SK-N-SH treated with all-trans-retinoic acid at 6 μM for 48 hours (cell line): ENCODE results near the gene DHRS12.

ENCODE experiments used
- ATAC-seq: fragments of 200-7000 bp; cut with Tn5 transposase; 3 replicates; pipeline ENCODE4 v1.9.1; 2020; ENCODE audit warnings: mild to moderate bottlenecking, moderate library complexity
- ARNTL ChIP-seq: fragments of 450-650 bp; formaldehyde crosslinking; IDR thresholded peaks from 2 replicates; pipeline ENCODE4 v1.5.0; 2020; ENCODE audit warnings: low read depth, mild to moderate bottlenecking, moderate library complexity, borderline replicate concordance
- CREB5 ChIP-seq: fragments of 250-450 bp; sonication (Bioruptor Pico); IDR thresholded peaks from 2 replicates; pipeline ENCODE4 v1.5.1; 2020; ENCODE audit warnings: low read depth, mild to moderate bottlenecking, moderate library complexity
- CSDC2 ChIP-seq: fragments of 250-450 bp; sonication (Bioruptor Pico); IDR thresholded peaks from 2 replicates; pipeline ENCODE4 v1.5.0; 2020; ENCODE audit warnings: mild to moderate bottlenecking, moderate library complexity
- CSRNP3 ChIP-seq: fragments of 250-450 bp; sonication (Bioruptor Pico); IDR thresholded peaks from 2 replicates; pipeline ENCODE4 v1.5.1; 2021; ENCODE audit warnings: mild to moderate bottlenecking, moderate library complexity
- ESRRG ChIP-seq: fragments of 250-450 bp; sonication (Bioruptor Pico); IDR thresholded peaks from 2 replicates; pipeline ENCODE4 v1.6.1; 2021; ENCODE audit warnings: mild to moderate bottlenecking
- GLIS3 ChIP-seq: fragments of 250-450 bp; sonication (Bioruptor Pico); IDR thresholded peaks from 2 replicates; pipeline ENCODE4 v1.5.0; 2020; ENCODE audit warnings: mild to moderate bottlenecking, moderate library complexity
- ISL1 ChIP-seq: fragments of 250-450 bp; sonication (Bioruptor Pico); IDR thresholded peaks from 2 replicates; pipeline ENCODE4 v2.1.2; 2022; ENCODE audit warnings: mild to moderate bottlenecking, moderate library complexity
- OSR1 ChIP-seq: fragments of 250-450 bp; sonication (Bioruptor Pico); IDR thresholded peaks from 2 replicates; pipeline ENCODE4 v1.8.0; 2022; ENCODE audit warnings: moderate library complexity, mild to moderate bottlenecking, inconsistent platforms
- POU6F1 ChIP-seq: fragments of 250-450 bp; sonication (Bioruptor Pico); IDR thresholded peaks from 2 replicates; pipeline ENCODE4 v1.8.0; 2021; ENCODE audit warnings: low read depth, mild to moderate bottlenecking, moderate library complexity, borderline replicate concordance
- SNAI2 ChIP-seq: fragments of 250-450 bp; sonication (Bioruptor Pico); IDR thresholded peaks from 2 replicates; pipeline ENCODE4 v1.5.0; 2020; ENCODE audit warnings: mild to moderate bottlenecking, moderate library complexity
- TCF4 ChIP-seq: fragments of 250-450 bp; sonication (Bioruptor Pico); IDR thresholded peaks from 2 replicates; pipeline ENCODE4 v1.8.0; 2021; ENCODE audit warnings: mild to moderate bottlenecking, moderate library complexity, borderline replicate concordance
- TOX ChIP-seq: fragments of 250-450 bp; sonication (Bioruptor Pico); IDR thresholded peaks from 2 replicates; pipeline ENCODE4 v1.8.0; 2021; ENCODE audit warnings: mild to moderate bottlenecking, moderate library complexity, borderline replicate concordance
- TSHZ2 ChIP-seq: fragments of 250-450 bp; sonication (Bioruptor Pico); IDR thresholded peaks from 2 replicates; pipeline ENCODE4 v1.5.0; 2020; ENCODE audit warnings: mild to moderate bottlenecking, moderate library complexity
- ZC3H10 ChIP-seq: fragments of 250-450 bp; sonication (Bioruptor Pico); IDR thresholded peaks from 2 replicates; pipeline ENCODE4 v1.5.1; 2021; ENCODE audit warnings: mild to moderate bottlenecking, moderate library complexity
- ZFP3 ChIP-seq: fragments of 250-450 bp; sonication (Bioruptor Pico); IDR thresholded peaks from 2 replicates; pipeline ENCODE4 v1.5.0; 2020; ENCODE audit warnings: mild to moderate bottlenecking, moderate library complexity
- ZNF565 ChIP-seq: fragments of 450-650 bp; formaldehyde crosslinking; conservative IDR thresholded peaks from 2 replicates; pipeline ENCODE4 v1.5.0; 2020; ENCODE audit warnings: low read depth, mild to moderate bottlenecking, moderate library complexity

Gene DHRS12

GRCh38 chr13:51845574-51846318, 41.8 kb upstream of the DHRS12 start:
- TF ChIP-seq OSR1 = no peak
- TF ChIP-seq, all 23 proteins: peak for 0
- ATAC-seq = no peak

GRCh38 chr13:51844862-51845573, 41.1 kb upstream of the DHRS12 start, which contains the start of gene TMEM272:
TMEM272 (minus strand) TSS chr13:51845177; CDS start chr13:51838530, 6,647 bp downstream.
- TF ChIP-seq GLIS3 (CRISPR knock-in tag) (no peak), ESRRG (CRISPR knock-in tag) (no peak), SNAI2 (CRISPR knock-in tag) (no peak), CREB5 (CRISPR knock-in tag) (no peak), ARNTL (CRISPR knock-in tag) (no peak), ZFP3 (CRISPR knock-in tag) (no peak), ISL1 (CRISPR knock-in tag) (no peak), TCF4 (CRISPR knock-in tag) (no peak), ZC3H10 (CRISPR knock-in tag) (no peak), TSHZ2 (CRISPR knock-in tag) (no peak), TOX (no peak), ZNF565 (no peak), CSRNP3 (no peak)
- ATAC-seq = peak; percentile 93

GRCh38 chr13:51843529-51843928, 39.6 kb upstream of the DHRS12 start:
- TF ChIP-seq SNAI2 (CRISPR knock-in tag) (no peak), TCF4 (CRISPR knock-in tag) (no peak), CSDC2 (CRISPR knock-in tag) (no peak), ISL1 (CRISPR knock-in tag) (no peak), CSRNP3 (no peak), TSHZ2 (CRISPR knock-in tag) (no peak), TOX (no peak), ZNF565 (no peak), POU6F1 (CRISPR knock-in tag) (no peak), ZC3H10 (CRISPR knock-in tag) (no peak), GLIS3 (CRISPR knock-in tag) (no peak), ESRRG (CRISPR knock-in tag) (no peak)
- ATAC-seq = no peak
